Panc1 (cell line): ENCODE measurements around the gene MAPK8.

ENCODE experiments used
- CTCF ChIP-seq: fragments of 450-650 bp; IDR thresholded peaks from 2 replicates; pipeline ENCODE4 v1.5.1; 2017; ENCODE audit warnings: mild to moderate bottlenecking
- POLR2AphosphoS5 ChIP-seq: IDR thresholded peaks from 2 replicates; pipeline ENCODE4 v1.6.1; 2012; ENCODE audit warnings: mild to moderate bottlenecking, low read depth, low read length, moderate library complexity
- TCF7L2 ChIP-seq: IDR thresholded peaks from 2 replicates; pipeline ENCODE4 v1.6.1; 2011; ENCODE audit warnings: mild to moderate bottlenecking, low read depth, low read length, inconsistent platforms

- TF ChIP-seq CTCF (no peak), POLR2AphosphoS5 (no peak), TCF7L2 (no peak)
Measured at GRCh38 chr10:48456361-48456804, 149.9 kb downstream of the MAPK8 start.
